SK-N-SH treated with all-trans-retinoic acid at 6 μM for 48 hours (cell line): ENCODE measurements around the gene PRDM9.

Experiments
- ATAC-seq: fragments of 200-7000 bp; cut with Tn5 transposase; 3 replicates; pipeline ENCODE4 v1.9.1; 2020; ENCODE audit warnings: mild to moderate bottlenecking, moderate library complexity
- ARNTL ChIP-seq: fragments of 450-650 bp; formaldehyde crosslinking; IDR thresholded peaks from 2 replicates; pipeline ENCODE4 v1.5.0; 2020; ENCODE audit warnings: low read depth, mild to moderate bottlenecking, moderate library complexity, borderline replicate concordance
- BACH2 ChIP-seq: fragments of 250-450 bp; sonication (Bioruptor Pico); IDR thresholded peaks from 2 replicates; pipeline ENCODE4 v1.9.0; 2021; ENCODE audit warnings: mild to moderate bottlenecking, borderline replicate concordance
- CSDC2 ChIP-seq: fragments of 250-450 bp; sonication (Bioruptor Pico); IDR thresholded peaks from 2 replicates; pipeline ENCODE4 v1.5.0; 2020; ENCODE audit warnings: mild to moderate bottlenecking, moderate library complexity
- CSRNP3 ChIP-seq: fragments of 250-450 bp; sonication (Bioruptor Pico); IDR thresholded peaks from 2 replicates; pipeline ENCODE4 v1.5.1; 2021; ENCODE audit warnings: mild to moderate bottlenecking, moderate library complexity
- ESRRG ChIP-seq: fragments of 250-450 bp; sonication (Bioruptor Pico); IDR thresholded peaks from 2 replicates; pipeline ENCODE4 v1.6.1; 2021; ENCODE audit warnings: mild to moderate bottlenecking
- GLIS3 ChIP-seq: fragments of 250-450 bp; sonication (Bioruptor Pico); IDR thresholded peaks from 2 replicates; pipeline ENCODE4 v1.5.0; 2020; ENCODE audit warnings: mild to moderate bottlenecking, moderate library complexity
- ISL1 ChIP-seq: fragments of 250-450 bp; sonication (Bioruptor Pico); IDR thresholded peaks from 2 replicates; pipeline ENCODE4 v2.1.2; 2022; ENCODE audit warnings: mild to moderate bottlenecking, moderate library complexity
- OSR1 ChIP-seq: fragments of 250-450 bp; sonication (Bioruptor Pico); IDR thresholded peaks from 2 replicates; pipeline ENCODE4 v1.8.0; 2022; ENCODE audit warnings: moderate library complexity, mild to moderate bottlenecking, inconsistent platforms
- PATZ1 ChIP-seq: fragments of 250-450 bp; sonication (Bioruptor Pico); IDR thresholded peaks from 2 replicates; pipeline ENCODE4 v1.8.0; 2020; ENCODE audit warnings: mild to moderate bottlenecking, moderate library complexity, borderline replicate concordance
- POU6F1 ChIP-seq: fragments of 250-450 bp; sonication (Bioruptor Pico); IDR thresholded peaks from 2 replicates; pipeline ENCODE4 v1.8.0; 2021; ENCODE audit warnings: low read depth, mild to moderate bottlenecking, moderate library complexity, borderline replicate concordance
- PPARA ChIP-seq: fragments of 250-450 bp; sonication (Bioruptor Pico); IDR thresholded peaks from 2 replicates; pipeline ENCODE4 v1.5.0; 2020; ENCODE audit warnings: mild to moderate bottlenecking, borderline replicate concordance
- RARB ChIP-seq: fragments of 250-450 bp; sonication (Bioruptor Pico); IDR thresholded peaks from 2 replicates; pipeline ENCODE4 v1.8.0; 2021; ENCODE audit warnings: mild to moderate bottlenecking, moderate library complexity
- SNAI2 ChIP-seq: fragments of 250-450 bp; sonication (Bioruptor Pico); IDR thresholded peaks from 2 replicates; pipeline ENCODE4 v1.5.0; 2020; ENCODE audit warnings: mild to moderate bottlenecking, moderate library complexity
- TCF4 ChIP-seq: fragments of 250-450 bp; sonication (Bioruptor Pico); IDR thresholded peaks from 2 replicates; pipeline ENCODE4 v1.8.0; 2021; ENCODE audit warnings: mild to moderate bottlenecking, moderate library complexity, borderline replicate concordance
- TSHZ2 ChIP-seq: fragments of 250-450 bp; sonication (Bioruptor Pico); IDR thresholded peaks from 2 replicates; pipeline ENCODE4 v1.5.0; 2020; ENCODE audit warnings: mild to moderate bottlenecking, moderate library complexity
- ZC3H10 ChIP-seq: fragments of 250-450 bp; sonication (Bioruptor Pico); IDR thresholded peaks from 2 replicates; pipeline ENCODE4 v1.5.1; 2021; ENCODE audit warnings: mild to moderate bottlenecking, moderate library complexity
- ZFP3 ChIP-seq: fragments of 250-450 bp; sonication (Bioruptor Pico); IDR thresholded peaks from 2 replicates; pipeline ENCODE4 v1.5.0; 2020; ENCODE audit warnings: mild to moderate bottlenecking, moderate library complexity
- ZFP30 ChIP-seq: fragments of 450-650 bp; formaldehyde crosslinking; IDR thresholded peaks from 2 replicates; pipeline ENCODE4 v1.5.0; 2022; ENCODE audit warnings: mild to moderate bottlenecking, moderate library complexity
- ZNF70 ChIP-seq: fragments of 450-650 bp; formaldehyde crosslinking; IDR thresholded peaks from 2 replicates; pipeline ENCODE4 v1.5.0; 2020; ENCODE audit warnings: mild to moderate bottlenecking, moderate library complexity
- ZNF8 ChIP-seq: fragments of 450-650 bp; formaldehyde crosslinking; IDR thresholded peaks from 2 replicates; pipeline ENCODE4 v1.5.0; 2020; ENCODE audit warnings: mild to moderate bottlenecking, moderate library complexity

The PRDM9 gene

GRCh38 chr5:23459214-23459613, 48.2 kb upstream of the PRDM9 start:
- TF ChIP-seq ZNF70 (CRISPR knock-in tag) (no peak), OSR1 (CRISPR knock-in tag) (no peak)
- TF ChIP-seq, all 23 proteins: peak for 0
- no peak for ATAC-seq

GRCh38 chr5:23461576-23461975, 45.8 kb upstream of the PRDM9 start:
- no peak for TF ChIP-seq CSDC2 (CRISPR knock-in tag)
- no peak for TF ChIP-seq ARNTL (CRISPR knock-in tag)
- TF ChIP-seq RARB (CRISPR knock-in tag), result no peak
- no peak for TF ChIP-seq ESRRG
- TF ChIP-seq TCF4 (CRISPR knock-in tag), result no peak
- no peak for TF ChIP-seq ZFP3 (CRISPR knock-in tag)
- ATAC-seq, result no peak

- no peak for ATAC-seq
- TF ChIP-seq ZFP30 (no peak), GLIS3 (CRISPR knock-in tag) (no peak), ESRRG (no peak), ISL1 (CRISPR knock-in tag) (no peak), ZNF70 (CRISPR knock-in tag) (no peak), POU6F1 (CRISPR knock-in tag) (no peak), TCF4 (CRISPR knock-in tag) (no peak), CSRNP3 (CRISPR knock-in tag) (no peak), PPARA (CRISPR knock-in tag) (no peak), TSHZ2 (CRISPR knock-in tag) (no peak), ZNF8 (CRISPR knock-in tag) (no peak), PATZ1 (CRISPR knock-in tag) (no peak), BACH2 (no peak)
Measured at GRCh38 chr5:23466401-23466912, 41.0 kb upstream of the PRDM9 start.

GRCh38 chr5:23468658-23469057, 38.8 kb upstream of the PRDM9 start:
- no peak for ATAC-seq
- TF ChIP-seq ZFP3 (CRISPR knock-in tag) (no peak), PATZ1 (CRISPR knock-in tag) (no peak), GLIS3 (CRISPR knock-in tag) (no peak), ESRRG (no peak), ISL1 (CRISPR knock-in tag) (no peak), ZC3H10 (CRISPR knock-in tag) (no peak), POU6F1 (CRISPR knock-in tag) (no peak), ARNTL (CRISPR knock-in tag) (no peak), CSDC2 (CRISPR knock-in tag) (no peak), ZFP30 (no peak), ZNF8 (CRISPR knock-in tag) (no peak), CSRNP3 (CRISPR knock-in tag) (no peak), PPARA (CRISPR knock-in tag) (no peak), SNAI2 (no peak)
